HepG2 (cell line): ENCODE data around the gene LIPE. TPM values are rescaled to one million over a fixed set of nuclear protein-coding genes. Genes with fewer than 3 reads are reported as not detected.
A peak's percentile ranks its signal among the peaks of the same experiment; 100 is the strongest.

Source experiments
- AHR ChIP-seq: IDR thresholded peaks from 2 replicates; pipeline ENCODE4 v1.6.1; 2018; ENCODE audit warnings: missing genetic modification reagents, missing compliant biosample characterization
- BRF2 ChIP-seq: sonication (generic); formaldehyde crosslinking; IDR thresholded peaks from 2 replicates; pipeline ENCODE4 v1.8.1; 2022; ENCODE audit warnings: mild to moderate bottlenecking, missing genetic modification reagents
- CBX1 ChIP-seq: IDR thresholded peaks from one replicate; pipeline ENCODE4 v1.6.1; 2016; ENCODE audit warnings: antibody characterized with exemption, low read depth
- DNMT3B ChIP-seq: conservative IDR thresholded peaks from 2 replicates; pipeline ENCODE4 v1.6.1; 2016; ENCODE audit warnings: missing biosample characterization, control low read depth
- ESRRA ChIP-seq: sonication (generic); formaldehyde crosslinking; IDR thresholded peaks from 2 replicates; pipeline ENCODE4 v1.5.1; 2020; ENCODE audit warnings: mild to moderate bottlenecking, low read depth, missing genetic modification reagents
- FOSL2 ChIP-seq: sonication (generic); formaldehyde crosslinking; IDR thresholded peaks from 2 replicates; pipeline ENCODE4 v1.4.0; 2020; ENCODE audit warnings: missing genetic modification reagents
- FOXA1 ChIP-seq, 2 experiments: fragments of 450-650 bp in 1 of 2; sonication (generic) in 1 of 2; formaldehyde crosslinking in 1 of 2; IDR thresholded peaks; 2 replicates each; pipeline versions ENCODE4 v1.4.0 to v1.6.1; 2016 to 2020; ENCODE audit warnings: missing genetic modification reagents in 1 of 2
- GTF3A ChIP-seq: sonication (generic); formaldehyde crosslinking; conservative IDR thresholded peaks from 2 replicates; pipeline ENCODE4 v1.4.0; 2020; ENCODE audit warnings: mild to moderate bottlenecking, missing genetic modification reagents
- IKZF5 ChIP-seq: IDR thresholded peaks from 2 replicates; pipeline ENCODE4 v1.6.1; 2018; ENCODE audit warnings: missing genetic modification reagents, mild to moderate bottlenecking, missing compliant biosample characterization
- KLF16 ChIP-seq, 2 experiments: sonication (generic) in 1 of 2; formaldehyde crosslinking in 1 of 2; IDR thresholded peaks; 2 replicates each; pipeline versions ENCODE4 v1.6.1 to v1.8.0; 2016 to 2023; ENCODE audit warnings: missing genetic modification reagents in 2 of 2, missing compliant biosample characterization in 1 of 2
- MLXIP ChIP-seq: sonication (generic); formaldehyde crosslinking; IDR thresholded peaks from 2 replicates; pipeline ENCODE4 v1.9.0; 2021; ENCODE audit warnings: missing genetic modification reagents, borderline replicate concordance
- NBN ChIP-seq: fragments of 450-650 bp; conservative IDR thresholded peaks from 2 replicates; pipeline ENCODE4 v1.6.1; 2017
- NFRKB ChIP-seq: fragments of 450-650 bp; IDR thresholded peaks from 2 replicates; pipeline ENCODE4 v1.6.1; 2017
- NFYB ChIP-seq: sonication (generic); formaldehyde crosslinking; IDR thresholded peaks from 2 replicates; pipeline ENCODE4 v1.4.0; 2020; ENCODE audit warnings: missing genetic modification reagents
- NR2C2 ChIP-seq: sonication (generic); formaldehyde crosslinking; IDR thresholded peaks from 2 replicates; pipeline ENCODE4 v1.4.0; 2020; ENCODE audit warnings: missing genetic modification reagents, mild to moderate bottlenecking, moderate library complexity, borderline replicate concordance
- NR2F1 ChIP-seq, 2 experiments: fragments of 450-650 bp in 1 of 2; formaldehyde crosslinking in 1 of 2; IDR thresholded peaks; 2 replicates each; pipeline versions ENCODE4 v1.5.0 to v1.6.1; 2016 to 2020; ENCODE audit warnings: mild to moderate bottlenecking in 1 of 2, missing compliant biosample characterization in 1 of 2, missing genetic modification reagents in 1 of 2, moderate library complexity in 1 of 2
- SAP130 ChIP-seq: IDR thresholded peaks from 2 replicates; pipeline ENCODE4 v1.6.1; 2016; ENCODE audit warnings: low read depth
- ZC3H13 ChIP-seq: sonication (generic); formaldehyde crosslinking; IDR thresholded peaks from 2 replicates; pipeline ENCODE4 v1.8.1; 2023; ENCODE audit warnings: mild to moderate bottlenecking, missing genetic modification reagents, moderate library complexity
- ZC3H4 ChIP-seq: sonication (generic); formaldehyde crosslinking; IDR thresholded peaks from 2 replicates; pipeline ENCODE4 v1.4.0; 2020; ENCODE audit warnings: missing genetic modification reagents, borderline replicate concordance
- ZFP1 ChIP-seq: IDR thresholded peaks from 2 replicates; pipeline ENCODE4 v1.6.1; 2016
- ZNF367 ChIP-seq: sonication (generic); formaldehyde crosslinking; IDR thresholded peaks from 2 replicates; pipeline ENCODE4 v1.4.0; 2020; ENCODE audit warnings: missing genetic modification reagents, borderline replicate concordance
- ZNF580 ChIP-seq: IDR thresholded peaks from 2 replicates; pipeline ENCODE4 v1.6.1; 2016; ENCODE audit warnings: low read depth, borderline replicate concordance
- ZNF672 ChIP-seq: sonication (generic); formaldehyde crosslinking; IDR thresholded peaks from 2 replicates; pipeline ENCODE4 v1.8.1; 2022; ENCODE audit warnings: missing genetic modification reagents
- ZSCAN5A ChIP-seq: sonication (generic); formaldehyde crosslinking; IDR thresholded peaks from 2 replicates; pipeline ENCODE4 v1.8.0; 2022; ENCODE audit warnings: mild to moderate bottlenecking, missing genetic modification reagents, borderline replicate concordance
- polyA plus RNA-seq, 8 experiments: library from polyadenylated mRNA; depleted of rRNA in 3 of 8; stranded (reverse) in 7 of 8; unstranded in 1 of 8; fragments of >200 nt; fragmentation: Illumina TruSeq in 4 of 8; extraction: Trizol in 4 of 8; gene quantifications; 2 replicates each; pipeline versions ENCODE4 v1.2.1 to v1.2.3, GENCODE V29; 2011 to 2016; ENCODE audit warnings: low read depth in 4 of 8, missing spikeins in 1 of 8, mixed read lengths in 1 of 8; ENCODE audit not compliant: insufficient read depth in 1 of 8
- total RNA-seq, 5 experiments: library from RNA; depleted of rRNA; stranded (reverse); fragments of >200 nt; fragmentation: Illumina TruSeq; extraction: Trizol; gene quantifications; 2 replicates each; pipeline ENCODE4 v1.2.3, GENCODE V29; 2016; ENCODE audit warnings: low read depth in 1 of 5

Gene LIPE
- total and polyA plus RNA-seq, 2 of the 13 experiments (the other 11 are each of a cell fraction or from before 2014, with no cell fraction given): not detected

- no peak for TF ChIP-seq DNMT3B (CRISPR knock-in tag)
- TF ChIP-seq FOXA1 (IDR thresholded peaks at IDR 0.05): no peak
- TF ChIP-seq FOXA1 (CRISPR knock-in tag; IDR thresholded peaks at IDR 0.05): peak; percentile 51; the same call in 1 of the 2 replicates
- no peak for TF ChIP-seq ZNF672 (CRISPR knock-in tag)
- no peak for TF ChIP-seq NR2C2
- TF ChIP-seq CBX1: peak; percentile 33
- peak; percentile 32 for TF ChIP-seq SAP130
- TF ChIP-seq NBN: no peak
- TF ChIP-seq ZNF580: no peak
- no peak for TF ChIP-seq MLXIP (CRISPR knock-in tag)
- no peak for TF ChIP-seq ZFP1 (CRISPR knock-in tag)
- no peak for TF ChIP-seq NFRKB
- TF ChIP-seq ZC3H4 (CRISPR knock-in tag): no peak
- no peak for TF ChIP-seq GTF3A (CRISPR knock-in tag)
- TF ChIP-seq ZNF367 (CRISPR knock-in tag): no peak
- TF ChIP-seq ZSCAN5A (CRISPR knock-in tag): no peak
- TF ChIP-seq BRF2: no peak
- TF ChIP-seq NFYB: no peak
- peak; percentile 48 for TF ChIP-seq FOSL2
- 0 out of 4 replicates have a peak, but pooled peaks of 1 of the 2 experiments have one; percentile 14 for TF ChIP-seq NR2F1 (CRISPR knock-in tag; IDR thresholded peaks at IDR 0.05)
- peak; percentile 51; the same call in 1 of the 2 replicates for TF ChIP-seq IKZF5 (CRISPR knock-in tag)
- no peak for TF ChIP-seq AHR (CRISPR knock-in tag)
- TF ChIP-seq KLF16 (CRISPR knock-in tag; IDR thresholded peaks at IDR 0.05): no peak
- peak; percentile 73 for TF ChIP-seq ESRRA (CRISPR knock-in tag)
- TF ChIP-seq ZC3H13 (CRISPR knock-in tag): 0 out of 2 replicates have a peak, but pooled peaks have one; percentile 28
These were observed 7.1 kb downstream of the LIPE start (continued) for GRCh38 chr19:42420055-42420544.
